Panc1 (cell line): ENCODE data around the gene COL11A2.

Source experiments
- POLR2AphosphoS5 ChIP-seq: IDR thresholded peaks from 2 replicates; pipeline ENCODE4 v1.6.1; 2012; ENCODE audit warnings: mild to moderate bottlenecking, low read depth, low read length, moderate library complexity
- REST ChIP-seq, 2 experiments: IDR thresholded peaks; 2 replicates each; pipeline ENCODE4 v1.6.1; 2011 to 2012; ENCODE audit warnings: low read depth in 2 of 2, control low read depth in 1 of 2, low read length in 1 of 2, mild to moderate bottlenecking in 1 of 2, moderate library complexity in 1 of 2; ENCODE audit not compliant: insufficient read depth in 1 of 2
- SIN3A ChIP-seq: IDR thresholded peaks from 2 replicates; pipeline ENCODE4 v1.6.1; 2012; ENCODE audit warnings: low read depth, mild to moderate bottlenecking, low read length, moderate library complexity, borderline replicate concordance; ENCODE audit not compliant: insufficient read depth
- TCF7L2 ChIP-seq: IDR thresholded peaks from 2 replicates; pipeline ENCODE4 v1.6.1; 2011; ENCODE audit warnings: mild to moderate bottlenecking, low read depth, low read length, inconsistent platforms
- TF ChIP-seq, protein P1 (sequence below): fragments of 450-650 bp; IDR thresholded peaks from 2 replicates; pipeline ENCODE4 v1.5.1; 2017; ENCODE audit warnings: mild to moderate bottlenecking

- TF ChIP-seq, protein P1, sequence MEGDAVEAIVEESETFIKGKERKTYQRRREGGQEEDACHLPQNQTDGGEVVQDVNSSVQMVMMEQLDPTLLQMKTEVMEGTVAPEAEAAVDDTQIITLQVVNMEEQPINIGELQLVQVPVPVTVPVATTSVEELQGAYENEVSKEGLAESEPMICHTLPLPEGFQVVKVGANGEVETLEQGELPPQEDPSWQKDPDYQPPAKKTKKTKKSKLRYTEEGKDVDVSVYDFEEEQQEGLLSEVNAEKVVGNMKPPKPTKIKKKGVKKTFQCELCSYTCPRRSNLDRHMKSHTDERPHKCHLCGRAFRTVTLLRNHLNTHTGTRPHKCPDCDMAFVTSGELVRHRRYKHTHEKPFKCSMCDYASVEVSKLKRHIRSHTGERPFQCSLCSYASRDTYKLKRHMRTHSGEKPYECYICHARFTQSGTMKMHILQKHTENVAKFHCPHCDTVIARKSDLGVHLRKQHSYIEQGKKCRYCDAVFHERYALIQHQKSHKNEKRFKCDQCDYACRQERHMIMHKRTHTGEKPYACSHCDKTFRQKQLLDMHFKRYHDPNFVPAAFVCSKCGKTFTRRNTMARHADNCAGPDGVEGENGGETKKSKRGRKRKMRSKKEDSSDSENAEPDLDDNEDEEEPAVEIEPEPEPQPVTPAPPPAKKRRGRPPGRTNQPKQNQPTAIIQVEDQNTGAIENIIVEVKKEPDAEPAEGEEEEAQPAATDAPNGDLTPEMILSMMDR = no peak
- TF ChIP-seq REST (IDR thresholded peaks at IDR 0.05; ENCODE audit: insufficient read depth in 1 of 2, low read depth in 2 of 2, low read length in 1 of 2) (no peak), TCF7L2 (no peak), POLR2AphosphoS5 (no peak), SIN3A (no peak)
Observed at GRCh38 chr6:33136310-33136900, 55.9 kb downstream of the COL11A2 start.
